Measurements from ENCODE around the gene ELMO3. TPM values are rescaled to one million over a fixed set of nuclear protein-coding genes. Genes with fewer than 3 reads are reported as not detected.

ELMO3 gene
- total and polyA plus RNA-seq, 2 of the 13 experiments (the other 11 are each of a cell fraction or from before 2014, with no cell fraction given): 2.6 to 4.0 TPM

- CTCF ChIA-PET (ENCODE audit: low intra/inter-chr PET ratio, low total read pairs): interaction anchor here (2.5 kb wide), 1 partner anchor 13 kb away, joined by 5 read pairs; no protein-coding TSS in a partner anchor
Measured at GRCh38 chr16:67187175-67187890, 11.6 kb upstream of the ELMO3 start.

More at GRCh38 chr16:67187175-67187890, 11.6 kb upstream of the ELMO3 start:
- peaks cover 3% of the 10 kb centered on the region for H3K79me2 ChIP-seq (ENCODE audit: insufficient read depth, low read length)
- no peak for TF ChIP-seq TCF12 (IDR thresholded peaks at IDR 0.05)
- TF ChIP-seq TCF12 (CRISPR knock-in tag; IDR thresholded peaks at IDR 0.05): no peak
- TF ChIP-seq MAFK (conservative IDR thresholded peaks at IDR 0.05 in 1 of 2, IDR thresholded peaks at IDR 0.05 in 1 of 2; ENCODE audit: low read length in 2 of 2): no peak
- no peak for TF ChIP-seq CBX5 (CRISPR knock-in tag; IDR thresholded peaks at IDR 0.05; ENCODE audit: borderline replicate concordance)
- TF ChIP-seq ZNF710 (CRISPR knock-in tag; IDR thresholded peaks at IDR 0.05; ENCODE audit: borderline replicate concordance): no peak
- no peak for TF ChIP-seq ZBTB1 (CRISPR knock-in tag; IDR thresholded peaks at IDR 0.05; ENCODE audit: borderline replicate concordance)
- TF ChIP-seq GPBP1L1 (CRISPR knock-in tag; IDR thresholded peaks at IDR 0.05): no peak
- H3K9me3 ChIP-seq (ENCODE audit: low read length): no peaks in the 10 kb centered on the region
- H3K36me3 ChIP-seq (replicated peaks in 1 of 2; ENCODE audit: control insufficient read depth in 1 of 2, insufficient read depth in 2 of 2, low read length in 2 of 2): no peaks in the 10 kb centered on the region
- intact Hi-C loops (cut with micrococcal nuclease; ENCODE audit: unreplicated experiment) (loop anchor here (5.0 kb wide), 1 partner anchor 40 kb away; the partner anchor contains the start of gene TMEM208), in situ Hi-C loops (cut with HindIII; ENCODE audit: extremely low pct_ligation_motif_present, low pct_unique_long_range_greater_than_20kb) (loop anchor here (5.0 kb wide), 1 partner anchor 210 kb away; no protein-coding TSS in a partner anchor)
- peaks cover 7 to 10% of the 10 kb centered on the region in 2 experiments; a peak in 2 of 5 replicates for H3K27me3 ChIP-seq (ENCODE audit: control insufficient read depth in 1 of 2, insufficient read depth in 2 of 2, low read length in 2 of 2)
- POLR2A ChIA-PET: interaction anchor here (1.0 kb wide), 1 partner anchor 17 kb away, joined by 3 read pairs; the partner anchor contains the start of gene NOL3
- H3K4me2 ChIP-seq (ENCODE audit: low read depth, low read length): no peak overlapping the region
- no peak overlapping the region for H3K9ac ChIP-seq (ENCODE audit: insufficient read depth, low read depth, low read length)
- peaks cover 61% of the 10 kb centered on the region for H3K4me1 ChIP-seq (ENCODE audit: insufficient read depth, low read length)
- no peak for ATAC-seq
- no peak overlapping the region for H3K4me3 ChIP-seq (replicated peaks in 1 of 3; ENCODE audit: insufficient read depth in 1 of 3, low read depth in 2 of 3, low read length in 3 of 3)
- DNase-seq (ENCODE audit: low spot score): no peak
- no peak overlapping the region for H2AFZ ChIP-seq (ENCODE audit: low read length)
- H4K20me1 ChIP-seq (ENCODE audit: insufficient read depth, low read length): no peaks in the 10 kb centered on the region; the same call in 1 of the 2 replicates
- FAIRE-seq: no peak
- no TSS peak for BruUV-seq (replicated peaks)
- H3K27ac ChIP-seq (ENCODE audit: extremely low read length, insufficient read depth, low read length): no peak overlapping the region
- 51% methylated on average over 13 of the region's 26 CpGs for WGBS (ENCODE audit: low lambda C conversion rate)

Measured in HepG2 (cell line).